Measurements from ENCODE around the gene MOCOS.

The MOCOS gene

GRCh38 chr18:36181441-36181840 is 5.9 kb upstream of the MOCOS start:
- DNase-seq = no peak

GRCh38 chr18:36181898-36182506 is 5.3 kb upstream of the MOCOS start:
- no peak for DNase-seq

- DNase-seq = no peak
Observed at GRCh38 chr18:36183033-36183432, 4.3 kb upstream of the MOCOS start.

GRCh38 chr18:36183987-36184386 is 3.3 kb upstream of the MOCOS start:
- DNase-seq = no peak

DNA sequence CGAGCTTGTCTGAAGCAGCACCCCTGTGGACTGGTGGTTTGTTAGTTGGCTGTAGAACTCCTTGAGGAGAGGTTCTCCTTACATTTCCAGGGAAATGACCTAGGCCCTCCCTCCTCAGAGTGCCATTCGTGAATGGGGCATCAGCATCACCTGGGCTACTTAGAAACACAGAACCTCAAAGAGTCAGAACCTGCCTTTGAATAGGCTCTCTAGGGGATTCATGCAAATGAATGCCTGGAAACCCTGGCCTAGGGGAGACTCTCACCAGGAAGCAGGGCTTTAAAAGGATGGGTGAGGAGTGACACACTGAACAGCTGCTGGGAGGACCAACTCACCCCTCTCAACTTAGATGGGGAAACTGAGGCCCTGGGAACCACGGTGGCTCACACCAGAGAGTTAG is 2.1 kb upstream of the MOCOS start:
- DNase-seq = no peak

DNA sequence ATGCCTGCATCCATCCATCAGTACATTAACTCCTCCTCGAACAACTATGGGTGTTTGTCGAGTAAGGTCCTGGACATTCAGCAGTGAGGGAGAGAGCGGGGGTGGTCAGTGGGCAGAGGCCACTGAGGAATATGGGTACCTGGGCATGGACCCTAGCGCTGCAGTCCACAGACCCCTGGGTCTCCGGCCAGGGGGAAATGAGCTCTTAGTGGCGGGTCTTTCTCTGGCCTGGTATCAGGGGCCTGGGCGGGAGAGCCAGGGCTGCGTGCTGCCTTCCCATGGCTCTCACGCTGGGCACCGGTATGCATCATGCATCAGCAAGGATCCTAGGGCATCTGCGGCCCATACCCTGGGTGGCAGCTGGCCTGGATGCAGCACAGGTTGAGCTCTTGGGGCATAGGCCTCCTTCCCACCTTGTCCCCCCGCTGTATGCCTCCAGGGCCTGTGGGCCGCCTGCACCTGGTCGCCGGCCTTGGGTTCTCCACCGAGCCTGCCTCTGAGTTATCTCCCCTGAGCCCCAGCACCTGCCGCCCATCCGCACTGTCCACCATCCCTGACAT is 1.3 kb upstream of the MOCOS start:
- no peak for DNase-seq

- no peak for DNase-seq
Observed at GRCh38 chr18:36186461-36187192, 670 bp upstream of the MOCOS start.

- no peak for DNase-seq
Observed at GRCh38 chr18:36187826-36188721, 777 bp downstream of the MOCOS start.

DNA sequence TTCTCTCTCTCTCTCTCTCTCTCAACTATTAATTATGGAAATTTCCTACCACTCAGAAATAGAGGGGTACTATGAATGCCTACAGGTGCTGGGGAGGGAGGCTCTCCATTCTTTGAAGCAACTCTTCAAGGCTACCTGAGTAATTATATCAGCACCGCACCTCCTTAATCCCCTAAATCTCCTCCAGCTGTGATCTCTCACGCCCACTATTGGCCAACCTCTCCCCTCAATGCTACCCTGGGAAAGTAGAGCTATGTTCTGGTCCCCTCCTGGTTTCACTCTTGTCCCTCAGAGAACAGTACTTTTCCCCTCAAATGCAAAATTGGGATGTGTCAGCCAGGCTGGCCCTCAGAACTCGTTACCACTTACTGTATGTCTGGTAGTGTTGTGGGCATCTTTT is 1.6 kb downstream of the MOCOS start:
- no peak for DNase-seq

DNA sequence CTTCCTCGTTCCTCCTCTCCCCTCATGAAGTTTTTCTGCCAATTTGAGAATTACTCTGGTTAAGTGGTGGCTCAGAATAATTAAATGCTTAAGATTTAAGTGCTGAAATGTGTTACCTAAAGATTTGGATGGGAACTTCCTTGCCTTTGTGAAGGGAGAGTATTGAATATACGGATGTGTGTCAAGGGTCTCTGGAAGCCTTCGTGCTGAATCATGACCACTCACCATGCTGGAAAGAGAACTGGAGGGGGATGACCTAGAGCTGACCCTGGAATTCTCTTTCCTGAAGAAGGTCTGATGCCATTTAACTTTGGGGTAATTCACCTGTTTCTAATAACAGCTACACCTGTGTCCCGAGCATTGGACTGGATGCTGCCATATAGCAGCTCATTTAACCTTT is 2.2 kb downstream of the MOCOS start:
- DNase-seq = no peak

DNA sequence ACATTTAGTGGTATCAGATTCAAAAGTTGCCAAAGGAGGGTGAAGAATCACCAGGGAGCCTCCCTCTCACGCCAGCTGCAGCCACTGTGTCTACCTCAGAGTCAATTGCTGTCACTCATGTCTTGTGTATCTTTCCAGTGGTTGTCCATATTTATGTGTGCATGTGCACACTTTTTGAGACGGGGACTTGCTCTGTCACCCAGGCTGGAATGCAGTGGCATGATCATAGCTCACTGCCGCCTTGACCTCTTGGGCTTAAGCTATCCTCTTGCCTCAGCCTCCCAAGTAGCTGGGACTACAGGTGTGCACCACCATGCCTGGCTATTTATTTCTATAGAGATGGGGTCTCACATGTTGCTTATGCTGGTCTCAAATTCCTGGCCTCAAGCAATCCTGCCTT is 4.0 kb downstream of the MOCOS start:
- DNase-seq = no peak

DNA sequence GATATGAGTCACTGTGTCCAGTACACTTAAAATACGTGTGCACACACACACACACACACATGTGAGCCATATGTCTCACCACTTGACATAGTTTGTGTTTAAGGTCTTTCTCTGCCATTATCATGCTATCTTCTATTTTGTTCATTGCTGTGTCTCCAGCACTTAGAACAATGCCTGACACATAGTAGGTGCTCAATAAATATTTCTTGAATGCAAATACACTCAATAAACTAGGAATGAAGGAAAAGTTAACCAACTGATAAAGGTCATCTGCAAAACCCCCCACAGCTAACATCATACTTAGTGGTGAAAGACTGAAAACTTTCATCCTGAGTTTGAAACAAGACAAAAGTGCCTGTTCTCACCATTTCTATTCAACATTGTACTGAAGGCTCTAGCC is 4.4 kb downstream of the MOCOS start:
- no peak for DNase-seq

GRCh38 chr18:36194600-36195315 is 7.5 kb downstream of the MOCOS start:
- DNase-seq = no peak

DNA sequence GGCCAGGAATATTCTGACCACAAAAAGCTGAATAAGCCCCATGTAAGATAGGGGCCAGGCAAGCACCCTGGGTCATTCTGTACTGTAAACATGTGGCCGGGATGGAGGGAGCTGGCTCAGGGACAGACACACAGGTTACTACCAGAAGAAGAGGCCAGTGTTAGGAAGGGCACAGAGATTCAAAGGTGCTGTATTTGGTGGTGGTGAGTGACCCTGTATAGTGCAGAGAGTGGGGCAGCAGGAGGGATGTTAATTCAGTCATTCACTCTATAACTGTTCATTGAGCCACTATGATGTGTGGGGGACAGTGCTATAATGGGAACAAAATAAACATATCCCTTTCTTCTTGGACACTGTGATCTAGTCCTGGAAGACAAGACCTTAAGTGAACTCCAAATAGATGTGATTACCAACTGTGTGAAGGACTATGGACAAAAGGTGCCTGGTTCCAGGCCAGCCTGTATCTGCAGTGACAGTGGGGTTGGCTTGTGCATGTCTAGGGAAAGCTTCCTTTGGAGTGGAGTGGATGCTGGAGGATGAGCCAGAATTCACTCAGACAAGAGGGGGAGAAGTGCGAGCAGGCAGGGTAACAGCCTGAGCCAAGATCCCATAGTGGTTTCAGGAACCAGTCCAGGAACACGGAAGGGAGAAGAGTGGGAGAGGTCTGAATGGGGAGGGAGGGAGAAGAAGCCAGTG is 8.3 kb downstream of the MOCOS start:
- DNase-seq = no peak

DNA sequence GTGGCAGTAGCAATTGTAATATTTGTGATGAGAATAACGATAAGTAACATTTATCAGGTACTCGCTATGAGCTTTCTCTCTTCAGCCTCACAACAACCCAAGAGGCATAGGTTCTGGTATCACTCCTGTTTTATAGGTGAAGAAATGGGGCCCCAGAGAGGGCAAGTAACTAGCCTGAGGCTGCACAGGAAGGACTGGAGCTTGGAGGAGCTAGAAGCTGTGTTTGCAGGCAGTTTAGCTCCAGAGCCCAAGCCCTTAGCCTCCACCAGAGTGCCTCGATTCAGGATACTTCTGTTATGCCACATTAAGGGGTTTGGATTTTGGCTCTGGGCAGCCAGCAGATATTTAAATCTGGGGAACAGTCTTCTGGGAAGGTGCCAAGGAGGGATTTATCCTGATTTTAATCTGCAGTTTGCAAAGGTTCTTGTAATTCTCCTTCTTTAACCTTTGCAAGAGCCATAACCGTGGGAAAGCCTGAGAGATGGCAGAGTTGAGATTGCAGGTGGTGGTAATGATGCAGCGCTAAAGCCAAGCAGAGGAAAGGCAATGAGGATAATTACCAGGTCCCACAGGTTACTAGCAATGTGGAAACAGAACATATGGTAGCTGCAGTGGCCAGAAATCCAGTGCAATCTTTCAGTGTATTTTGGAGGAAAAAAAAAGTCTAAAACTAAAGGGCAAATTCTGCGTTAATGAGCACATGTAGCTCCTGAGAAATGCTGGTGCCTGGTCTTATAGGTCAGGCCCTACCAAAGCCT is 9.1 kb downstream of the MOCOS start:
- no peak for DNase-seq

DNA sequence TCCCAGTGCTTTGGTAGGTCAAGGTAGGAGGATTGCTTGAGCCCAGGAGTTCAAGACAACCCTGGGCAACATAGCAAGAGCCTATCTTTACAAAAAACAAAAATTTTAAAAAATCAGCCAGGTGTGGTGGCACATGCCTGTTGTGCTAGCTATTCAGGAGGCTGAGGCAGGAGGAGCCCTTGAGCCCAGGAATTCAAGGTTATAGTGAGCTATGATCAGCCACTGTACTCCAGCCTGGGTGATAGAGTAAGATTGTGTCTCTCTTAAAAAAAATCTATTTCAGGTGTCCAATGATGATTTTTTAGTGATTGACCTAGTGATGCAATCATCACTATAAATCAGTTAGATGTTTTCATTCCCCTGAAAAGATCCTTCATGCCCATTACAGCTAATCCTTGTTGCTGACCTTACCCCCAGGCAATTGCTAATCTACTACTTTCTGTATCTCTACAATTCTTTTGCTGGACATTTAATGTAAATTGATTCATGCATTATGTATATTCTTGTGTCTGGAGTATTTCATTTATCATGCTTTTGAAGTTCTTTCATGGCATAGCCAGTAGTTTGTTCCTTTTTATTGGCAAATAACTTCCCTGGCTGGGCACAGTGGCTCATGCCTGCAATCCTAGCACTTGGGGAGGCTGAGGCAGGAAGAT is 10.3 kb downstream of the MOCOS start:
- no peak for DNase-seq

DNA sequence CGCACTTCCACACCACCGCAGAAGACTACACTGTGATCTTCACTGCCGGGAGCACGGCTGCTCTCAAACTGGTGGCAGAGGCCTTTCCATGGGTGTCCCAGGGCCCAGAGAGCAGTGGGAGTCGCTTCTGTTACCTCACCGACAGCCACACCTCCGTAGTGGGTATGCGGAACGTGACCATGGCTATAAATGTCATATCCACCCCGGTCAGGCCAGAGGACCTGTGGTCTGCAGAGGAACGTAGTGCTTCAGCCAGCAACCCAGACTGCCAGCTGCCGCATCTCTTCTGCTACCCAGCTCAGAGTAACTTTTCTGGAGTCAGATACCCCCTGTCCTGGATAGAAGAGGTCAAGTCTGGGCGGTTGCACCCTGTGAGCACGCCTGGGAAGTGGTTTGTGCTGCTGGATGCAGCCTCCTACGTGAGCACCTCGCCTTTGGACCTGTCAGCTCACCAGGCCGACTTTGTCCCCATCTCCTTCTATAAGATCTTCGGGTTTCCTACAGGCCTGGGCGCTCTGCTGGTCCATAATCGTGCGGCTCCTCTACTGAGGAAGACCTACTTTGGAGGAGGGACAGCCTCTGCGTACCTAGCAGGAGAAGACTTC is 12.5 kb downstream of the MOCOS start:
- DNase-seq = no peak

GRCh38 chr18:36200354-36200771 is 13.1 kb downstream of the MOCOS start:
- DNase-seq = no peak

DNA sequence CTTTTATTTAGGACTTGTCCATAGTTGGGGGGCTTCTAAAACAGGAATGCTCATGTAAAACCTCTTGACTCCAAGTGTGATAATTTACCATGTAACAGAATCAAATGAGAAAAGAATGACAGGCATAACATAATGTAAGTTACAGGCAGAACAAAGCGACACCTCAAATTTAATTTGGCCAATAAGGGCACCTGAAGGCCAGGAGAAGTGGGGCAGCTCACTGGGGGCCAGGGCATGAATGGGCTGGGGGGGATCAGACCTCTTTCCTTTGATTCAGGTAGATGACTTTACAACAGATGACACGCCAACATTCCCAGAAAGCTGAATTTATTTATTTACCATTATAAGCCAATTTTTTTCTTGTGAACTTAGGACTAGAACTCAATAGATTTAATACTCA is 14.5 kb downstream of the MOCOS start:
- no peak for DNase-seq

GRCh38 chr18:36203360-36203895 is 16.1 kb downstream of the MOCOS start:
- DNase-seq = no peak

All from KG1 (cell line).